ENCODE measurements around the gene PPP2R5E. TPM values are rescaled to one million over a fixed set of nuclear protein-coding genes. Genes with fewer than 3 reads are reported as not detected.

Gene PPP2R5E
- total RNA-seq, 1 experiment from 2014 or later: 47.2 TPM

DNA sequence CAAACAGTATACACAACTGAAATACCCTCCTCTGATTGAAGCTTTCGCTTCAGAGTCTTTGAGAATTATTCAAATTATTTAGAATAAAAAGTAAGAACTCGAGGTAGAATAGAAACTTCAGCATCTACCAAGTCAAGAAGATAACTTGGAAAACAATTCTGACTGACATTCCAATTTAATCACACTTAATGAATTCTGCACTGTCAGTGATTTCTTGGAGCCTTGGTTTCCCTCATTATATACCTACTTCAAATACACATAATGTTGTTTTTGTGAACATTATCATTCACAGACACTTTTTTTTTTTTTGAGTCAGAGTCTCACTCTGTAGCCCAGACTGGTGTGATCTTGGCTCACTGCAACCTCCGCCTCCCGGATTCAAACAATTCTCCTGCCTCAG lies 27.9 kb downstream of the PPP2R5E start:
- Histone ChIP-seq H3K4me1 (ENCODE audit: control insufficient read depth, insufficient read depth, low read length) (peaks cover 3% of the 10 kb centered on the region), H3K27ac (ENCODE audit: low read length) (no peak overlapping the region), H3K9me3 (ENCODE audit: control insufficient read depth, insufficient read depth, low read depth, low read length) (no peaks in the 10 kb centered on the region), H3K36me3 (ENCODE audit: control insufficient read depth, insufficient read depth, low read length) (no peaks in the 10 kb centered on the region), H3K27me3 (ENCODE audit: control insufficient read depth, insufficient read depth, low read length) (no peaks in the 10 kb centered on the region), H3K4me3 (ENCODE audit: low read depth in 2 of 2, low read length in 2 of 2) (no peak overlapping the region)
- ATAC-seq: no peak
- in situ Hi-C loops (cut with HindIII; ENCODE audit: low pct_unique_long_range_greater_than_20kb, low sequenced_read_pairs): no loop called here
- POLR2A ChIA-PET: no interaction called here
- DNase-seq (ENCODE audit: low read depth, low spot score): no peak
- TF ChIP-seq TCF7L2 (IDR thresholded peaks at IDR 0.05; ENCODE audit: low read depth, low read length) (no peak), POLR2AphosphoS5 (IDR thresholded peaks at IDR 0.05; ENCODE audit: low read depth, low read length) (no peak), SIN3A (IDR thresholded peaks at IDR 0.05; ENCODE audit: borderline replicate concordance, insufficient read depth, low read depth, low read length) (no peak), REST (IDR thresholded peaks at IDR 0.05; ENCODE audit: insufficient read depth in 1 of 2, low read depth in 2 of 2, low read length in 1 of 2) (no peak)
- TF ChIP-seq, protein P1, sequence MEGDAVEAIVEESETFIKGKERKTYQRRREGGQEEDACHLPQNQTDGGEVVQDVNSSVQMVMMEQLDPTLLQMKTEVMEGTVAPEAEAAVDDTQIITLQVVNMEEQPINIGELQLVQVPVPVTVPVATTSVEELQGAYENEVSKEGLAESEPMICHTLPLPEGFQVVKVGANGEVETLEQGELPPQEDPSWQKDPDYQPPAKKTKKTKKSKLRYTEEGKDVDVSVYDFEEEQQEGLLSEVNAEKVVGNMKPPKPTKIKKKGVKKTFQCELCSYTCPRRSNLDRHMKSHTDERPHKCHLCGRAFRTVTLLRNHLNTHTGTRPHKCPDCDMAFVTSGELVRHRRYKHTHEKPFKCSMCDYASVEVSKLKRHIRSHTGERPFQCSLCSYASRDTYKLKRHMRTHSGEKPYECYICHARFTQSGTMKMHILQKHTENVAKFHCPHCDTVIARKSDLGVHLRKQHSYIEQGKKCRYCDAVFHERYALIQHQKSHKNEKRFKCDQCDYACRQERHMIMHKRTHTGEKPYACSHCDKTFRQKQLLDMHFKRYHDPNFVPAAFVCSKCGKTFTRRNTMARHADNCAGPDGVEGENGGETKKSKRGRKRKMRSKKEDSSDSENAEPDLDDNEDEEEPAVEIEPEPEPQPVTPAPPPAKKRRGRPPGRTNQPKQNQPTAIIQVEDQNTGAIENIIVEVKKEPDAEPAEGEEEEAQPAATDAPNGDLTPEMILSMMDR (IDR thresholded peaks at IDR 0.05): no peak
- intact Hi-C loops (cut with micrococcal nuclease; ENCODE audit: unreplicated experiment): no loop called here
- no TSS peak for BruUV-seq (replicated peaks)
- CTCF ChIA-PET: no interaction called here

DNA sequence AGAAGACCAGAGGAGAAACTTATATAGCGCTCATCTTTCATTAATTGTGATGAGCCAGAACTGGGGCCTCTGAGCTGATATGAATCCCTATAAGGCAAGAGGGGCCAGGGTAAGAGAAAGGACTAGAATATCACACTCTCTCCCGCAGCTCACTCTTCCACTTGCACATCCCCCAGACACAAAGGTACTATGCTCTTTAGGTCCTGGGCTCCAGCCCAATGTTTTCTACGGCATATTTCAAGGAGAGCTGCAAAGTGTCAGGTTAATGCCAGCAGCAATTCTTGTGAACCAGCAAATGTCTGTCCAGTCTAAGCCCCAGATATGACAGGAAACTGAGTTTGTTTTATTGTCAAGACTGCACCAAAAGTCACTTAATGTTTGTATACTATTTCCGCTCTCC lies 29.4 kb downstream of the PPP2R5E start:
- Histone ChIP-seq H3K27ac (ENCODE audit: low read length) (no peak overlapping the region), H3K9me3 (ENCODE audit: control insufficient read depth, insufficient read depth, low read depth, low read length) (no peaks in the 10 kb centered on the region), H3K4me1 (ENCODE audit: control insufficient read depth, insufficient read depth, low read length) (peaks cover 3% of the 10 kb centered on the region), H3K27me3 (ENCODE audit: control insufficient read depth, insufficient read depth, low read length) (no peaks in the 10 kb centered on the region), H3K36me3 (ENCODE audit: control insufficient read depth, insufficient read depth, low read length) (no peaks in the 10 kb centered on the region), H3K4me3 (ENCODE audit: low read depth in 2 of 2, low read length in 2 of 2) (no peak overlapping the region)
- intact Hi-C loops (cut with micrococcal nuclease; ENCODE audit: unreplicated experiment): no loop called here
- no TSS peak for BruUV-seq (replicated peaks)
- DNase-seq (ENCODE audit: low read depth, low spot score) (no peak), ATAC-seq (no peak)
- in situ Hi-C loops (cut with HindIII; ENCODE audit: low pct_unique_long_range_greater_than_20kb, low sequenced_read_pairs): no loop called here
- TF ChIP-seq TCF7L2 (IDR thresholded peaks at IDR 0.05; ENCODE audit: low read depth, low read length) (no peak), REST (IDR thresholded peaks at IDR 0.05; ENCODE audit: insufficient read depth in 1 of 2, low read depth in 2 of 2, low read length in 1 of 2) (no peak), SIN3A (IDR thresholded peaks at IDR 0.05; ENCODE audit: borderline replicate concordance, insufficient read depth, low read depth, low read length) (no peak), POLR2AphosphoS5 (IDR thresholded peaks at IDR 0.05; ENCODE audit: low read depth, low read length) (no peak)
- TF ChIP-seq, protein P1 (IDR thresholded peaks at IDR 0.05): no peak
- POLR2A ChIA-PET: no interaction called here
- CTCF ChIA-PET: no interaction called here
